ENCODE data around the gene ELFN1.

GRCh38 chr7:1785839-1786238 is 115.8 kb downstream of the ELFN1 start:
- TF ChIP-seq, protein P1, sequence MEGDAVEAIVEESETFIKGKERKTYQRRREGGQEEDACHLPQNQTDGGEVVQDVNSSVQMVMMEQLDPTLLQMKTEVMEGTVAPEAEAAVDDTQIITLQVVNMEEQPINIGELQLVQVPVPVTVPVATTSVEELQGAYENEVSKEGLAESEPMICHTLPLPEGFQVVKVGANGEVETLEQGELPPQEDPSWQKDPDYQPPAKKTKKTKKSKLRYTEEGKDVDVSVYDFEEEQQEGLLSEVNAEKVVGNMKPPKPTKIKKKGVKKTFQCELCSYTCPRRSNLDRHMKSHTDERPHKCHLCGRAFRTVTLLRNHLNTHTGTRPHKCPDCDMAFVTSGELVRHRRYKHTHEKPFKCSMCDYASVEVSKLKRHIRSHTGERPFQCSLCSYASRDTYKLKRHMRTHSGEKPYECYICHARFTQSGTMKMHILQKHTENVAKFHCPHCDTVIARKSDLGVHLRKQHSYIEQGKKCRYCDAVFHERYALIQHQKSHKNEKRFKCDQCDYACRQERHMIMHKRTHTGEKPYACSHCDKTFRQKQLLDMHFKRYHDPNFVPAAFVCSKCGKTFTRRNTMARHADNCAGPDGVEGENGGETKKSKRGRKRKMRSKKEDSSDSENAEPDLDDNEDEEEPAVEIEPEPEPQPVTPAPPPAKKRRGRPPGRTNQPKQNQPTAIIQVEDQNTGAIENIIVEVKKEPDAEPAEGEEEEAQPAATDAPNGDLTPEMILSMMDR (IDR thresholded peaks at IDR 0.05): no peak
- TF ChIP-seq POLR2A (IDR thresholded peaks at IDR 0.05): no peak
